Keratinocyte (primary cell): ENCODE data around the gene CCL20. TPM values are rescaled to one million over a fixed set of nuclear protein-coding genes. Genes with fewer than 3 reads are reported as not detected.

ENCODE experiments used
- DNase-seq: peaks from one replicate; pipeline ENCODE4 v3.0.0-alpha.2; 2011; ENCODE audit warnings: low read depth, missing footprints, low spot score
- FAIRE-seq: peaks from 2 replicates; lab custom pipeline; 2011; peaks lifted over from hg19 to GRCh38; lab: Jason Lieb, UNC
- H2AFZ ChIP-seq: 2 replicates; pipeline ENCODE4 v1.6.0; 2012; ENCODE audit warnings: low read length, control low read depth, inconsistent platforms; ENCODE audit not compliant: control insufficient read depth
- H3K27ac ChIP-seq: 2 replicates; pipeline ENCODE4 v1.5.1; 2011; ENCODE audit warnings: low read length; ENCODE audit not compliant: control insufficient read depth, insufficient read depth
- H3K27me3 ChIP-seq: 3 replicates; pipeline ENCODE4 v1.6.0; 2011; ENCODE audit warnings: low read length; ENCODE audit not compliant: control insufficient read depth, insufficient read depth; ENCODE audit errors: extremely low read depth
- H3K36me3 ChIP-seq, 2 experiments: 2 replicates in 1 of 2; 3 replicates in 1 of 2; pipeline ENCODE4 v1.5.1; 2011; ENCODE audit warnings: low read length in 2 of 2, mild to moderate bottlenecking in 1 of 2; ENCODE audit not compliant: control insufficient read depth in 2 of 2, insufficient read depth in 2 of 2; ENCODE audit errors: extremely low read depth in 1 of 2
- H3K4me1 ChIP-seq: 3 replicates; pipeline ENCODE4 v1.5.1; 2011; ENCODE audit warnings: low read length; ENCODE audit not compliant: control insufficient read depth, insufficient read depth; ENCODE audit errors: extremely low read depth
- H3K4me2 ChIP-seq: 3 replicates; pipeline ENCODE4 v1.6.0; 2011; ENCODE audit warnings: low read depth, low read length; ENCODE audit not compliant: control insufficient read depth, insufficient read depth; ENCODE audit errors: extremely low read depth
- H3K4me3 ChIP-seq, 3 experiments: fragments of 200-600 bp in 1 of 3; sonication (generic) in 1 of 3; 2 replicates in 2 of 3; 3 replicates in 1 of 3; pipeline ENCODE4 v1.5.1; 2011 to 2016; ENCODE audit warnings: low read length in 3 of 3, mild to moderate bottlenecking in 3 of 3, control low read depth in 2 of 3, inconsistent platforms in 1 of 3, low read depth in 1 of 3, mixed read lengths in 1 of 3, mixed run types in 1 of 3, moderate library complexity in 1 of 3; ENCODE audit not compliant: control insufficient read depth in 2 of 3, insufficient read depth in 2 of 3; ENCODE audit errors: extremely low read depth in 1 of 3
- H3K79me2 ChIP-seq: 2 replicates; pipeline ENCODE4 v1.6.0; 2012; ENCODE audit warnings: low read length; ENCODE audit not compliant: control insufficient read depth, insufficient read depth
- H3K9ac ChIP-seq: 3 replicates; pipeline ENCODE4 v1.6.0; 2011; ENCODE audit warnings: low read length; ENCODE audit not compliant: control insufficient read depth, insufficient read depth; ENCODE audit errors: extremely low read depth
- H3K9me1 ChIP-seq: 3 replicates; pipeline ENCODE4 v1.6.0; 2011; ENCODE audit warnings: low read length; ENCODE audit not compliant: control insufficient read depth, insufficient read depth; ENCODE audit errors: extremely low read depth
- H3K9me3 ChIP-seq: 2 replicates; pipeline ENCODE4 v1.5.1; 2012; ENCODE audit warnings: low read depth, low read length; ENCODE audit not compliant: control insufficient read depth
- H4K20me1 ChIP-seq: 3 replicates; pipeline ENCODE4 v1.6.0; 2011; ENCODE audit warnings: low read length; ENCODE audit not compliant: control insufficient read depth, insufficient read depth; ENCODE audit errors: extremely low read depth
- EZH2 ChIP-seq: IDR thresholded peaks from one replicate; pipeline ENCODE4 v1.6.1; 2012; ENCODE audit warnings: inconsistent platforms, mild to moderate bottlenecking, low read length, moderate library complexity
- dilution Hi-C: fragments of 300-500 bp; cut with MboI; formaldehyde crosslinking; loops from one replicate; pipeline ENCODE4 v1.7.0; 2020; ENCODE audit warnings: low sequenced_read_pairs; ENCODE audit not compliant: extremely low pct_ligation_motif_present
- polyA plus RNA-seq, 5 experiments: library from polyadenylated mRNA; depleted of rRNA in 3 of 5; stranded (reverse) in 3 of 5; stranded (forward) in 1 of 5; unstranded in 1 of 5; fragments of >200 nt; gene quantifications; 1 replicate in 1 of 5; 2 replicates in 3 of 5; 3 replicates in 1 of 5; pipeline versions ENCODE4 v1.2.1 to v1.2.3, GENCODE V29; 2011 to 2012; ENCODE audit warnings: missing spikeins in 2 of 5, low read depth in 1 of 5, low replicate concordance in 1 of 5
- TF ChIP-seq, protein P1 (sequence below), 3 experiments: IDR thresholded peaks in 1 of 3; conservative IDR thresholded peaks in 1 of 3; optimal IDR thresholded peaks in 1 of 3; 2 replicates in 2 of 3; 3 replicates in 1 of 3; pipeline versions ENCODE3 to v1.5.1; 2011; ENCODE audit warnings: low read length in 3 of 3, mild to moderate bottlenecking in 3 of 3, moderate library complexity in 2 of 3, control low read depth in 1 of 3, inconsistent platforms in 1 of 3; ENCODE audit not compliant: insufficient read depth in 2 of 3; ENCODE audit errors: extremely low read depth in 1 of 3

The CCL20 gene
- polyA plus RNA-seq, 1 donor (not counting 4 experiments of a cell fraction or from before 2014, with no cell fraction given): 5.2 TPM

DNA sequence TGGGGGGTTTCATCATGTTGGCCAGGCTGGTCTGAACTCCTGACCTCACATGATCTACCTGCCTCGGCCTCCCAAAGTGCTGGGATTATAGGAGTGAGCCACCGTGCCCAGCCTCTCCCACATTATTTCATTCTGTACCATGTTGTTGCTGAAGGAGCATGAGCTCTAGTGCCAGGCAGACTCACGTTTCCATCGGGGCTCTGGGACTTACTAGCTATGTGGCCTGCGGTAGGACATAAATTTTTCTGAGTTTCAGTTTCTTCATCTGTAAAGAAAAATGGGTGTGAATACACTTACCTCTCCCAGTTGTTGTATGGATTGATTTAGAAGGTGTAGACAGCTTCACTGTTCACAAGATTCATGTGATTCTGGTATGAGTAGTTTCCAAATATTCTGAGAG is 30.8 kb upstream of the CCL20 start:
- no peaks in the 10 kb centered on the region for H3K9me1 ChIP-seq
- FAIRE-seq: no peak
- peaks cover 3% of the 10 kb centered on the region for H3K4me1 ChIP-seq
- H4K20me1 ChIP-seq: no peaks in the 10 kb centered on the region
- dilution Hi-C loops: no loop called here
- TF ChIP-seq EZH2: no peak
- TF ChIP-seq, protein P1, sequence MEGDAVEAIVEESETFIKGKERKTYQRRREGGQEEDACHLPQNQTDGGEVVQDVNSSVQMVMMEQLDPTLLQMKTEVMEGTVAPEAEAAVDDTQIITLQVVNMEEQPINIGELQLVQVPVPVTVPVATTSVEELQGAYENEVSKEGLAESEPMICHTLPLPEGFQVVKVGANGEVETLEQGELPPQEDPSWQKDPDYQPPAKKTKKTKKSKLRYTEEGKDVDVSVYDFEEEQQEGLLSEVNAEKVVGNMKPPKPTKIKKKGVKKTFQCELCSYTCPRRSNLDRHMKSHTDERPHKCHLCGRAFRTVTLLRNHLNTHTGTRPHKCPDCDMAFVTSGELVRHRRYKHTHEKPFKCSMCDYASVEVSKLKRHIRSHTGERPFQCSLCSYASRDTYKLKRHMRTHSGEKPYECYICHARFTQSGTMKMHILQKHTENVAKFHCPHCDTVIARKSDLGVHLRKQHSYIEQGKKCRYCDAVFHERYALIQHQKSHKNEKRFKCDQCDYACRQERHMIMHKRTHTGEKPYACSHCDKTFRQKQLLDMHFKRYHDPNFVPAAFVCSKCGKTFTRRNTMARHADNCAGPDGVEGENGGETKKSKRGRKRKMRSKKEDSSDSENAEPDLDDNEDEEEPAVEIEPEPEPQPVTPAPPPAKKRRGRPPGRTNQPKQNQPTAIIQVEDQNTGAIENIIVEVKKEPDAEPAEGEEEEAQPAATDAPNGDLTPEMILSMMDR (optimal IDR thresholded peaks at IDR 0.05 in 1 of 3, IDR thresholded peaks at IDR 0.05 in 1 of 3, conservative IDR thresholded peaks at IDR 0.05 in 1 of 3; ENCODE audit: extremely low read depth in 1 of 3, insufficient read depth in 2 of 3, low read length in 3 of 3): no peak
- no peaks in the 10 kb centered on the region for H3K9me3 ChIP-seq
- no peaks in the 10 kb centered on the region for H3K27me3 ChIP-seq
- H3K9ac ChIP-seq: no peak overlapping the region
- H2AFZ ChIP-seq: no peak overlapping the region
- H3K36me3 ChIP-seq: no peaks in the 10 kb centered on the region
- no peak for DNase-seq
- H3K4me2 ChIP-seq: no peak overlapping the region
- no peak overlapping the region for H3K27ac ChIP-seq
- no peaks in the 10 kb centered on the region for H3K79me2 ChIP-seq
- H3K4me3 ChIP-seq: no peak overlapping the region

DNA sequence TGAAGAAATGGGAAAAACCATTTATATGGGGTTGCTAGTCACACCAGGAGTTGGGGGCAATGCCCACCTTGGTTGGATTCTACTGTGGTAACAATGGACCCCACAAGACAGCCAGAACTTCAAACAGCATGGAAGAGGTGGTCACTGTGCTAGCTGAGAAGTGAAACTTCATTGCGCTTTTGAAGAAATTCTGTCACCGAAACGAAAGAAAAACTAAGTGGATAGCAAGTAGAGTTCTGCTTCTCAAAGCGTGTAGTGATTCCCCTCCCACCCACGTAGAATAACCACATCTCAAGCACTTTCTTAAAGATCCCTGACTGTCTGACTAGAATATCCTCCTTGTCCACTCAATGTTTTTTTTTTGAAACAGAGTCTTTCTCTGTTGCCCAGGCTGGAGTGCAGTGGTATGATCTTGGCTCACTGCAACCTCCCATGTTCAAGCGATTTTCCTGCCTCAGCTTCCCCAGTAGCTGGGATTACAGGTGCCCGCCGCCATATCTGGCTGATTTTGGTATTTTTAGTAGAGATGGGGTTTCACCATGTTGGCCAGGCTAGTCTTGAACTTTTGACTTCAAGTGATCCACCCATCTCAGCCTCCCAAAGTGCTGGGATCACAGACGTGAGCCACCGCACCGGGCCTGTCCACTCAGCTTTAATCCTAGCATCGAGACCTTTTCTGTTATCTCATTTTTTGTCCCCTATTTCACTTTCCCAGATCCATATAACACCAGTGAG is 30.1 kb upstream of the CCL20 start:
- Histone ChIP-seq H4K20me1 (no peaks in the 10 kb centered on the region), H2AFZ (no peak overlapping the region), H3K9ac (no peak overlapping the region), H3K27ac (no peak overlapping the region), H3K79me2 (no peaks in the 10 kb centered on the region), H3K4me1 (peaks cover 9% of the 10 kb centered on the region), H3K4me3 (no peak overlapping the region), H3K9me1 (no peaks in the 10 kb centered on the region), H3K9me3 (no peaks in the 10 kb centered on the region), H3K27me3 (no peaks in the 10 kb centered on the region), H3K36me3 (no peaks in the 10 kb centered on the region), H3K4me2 (no peak overlapping the region)
- no peak for FAIRE-seq
- no peak for TF ChIP-seq EZH2
- dilution Hi-C loops: no loop called here
- DNase-seq: no peak
